HG03342 (cell line): Measurements from ENCODE around the gene SPRR2G.
"Not testable (repeated sequence)": the region's sequence is repeated elsewhere in the genome, so short reads cannot be mapped to it uniquely, and the experiment has no call there.

Source experiments
- ATAC-seq: cut with Tn5 transposase; IDR thresholded peaks from one replicate; pipeline ENCODE4 v1.9.1; 2021; ENCODE audit warnings: mild to moderate bottlenecking, moderate library complexity; ENCODE audit not compliant: unreplicated experiment

The SPRR2G gene

DNA sequence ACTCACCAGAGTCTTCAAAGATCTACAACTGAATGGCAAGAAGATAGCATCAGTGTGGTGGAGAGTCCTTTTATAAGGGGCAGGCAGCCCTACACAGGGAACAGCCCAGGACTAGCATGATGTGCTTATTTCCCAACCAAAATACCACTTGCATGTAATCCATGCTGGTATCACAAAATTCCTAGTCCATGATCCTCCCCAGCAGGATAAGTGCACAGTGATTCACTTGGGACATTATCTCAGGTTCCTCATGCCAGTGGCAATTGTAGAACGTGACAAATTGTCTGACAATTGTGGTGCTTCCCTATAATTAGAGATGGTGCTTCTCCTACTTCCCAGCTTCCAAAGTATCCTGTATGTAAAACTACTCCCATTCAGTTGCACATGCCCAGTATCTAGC, at the start of gene SPRR2G:
SPRR2G (minus strand) TSS at position 45 of the 400 bp plus-strand sequence. CDS start 780 bp downstream, outside the sequence.
- no peak for ATAC-seq

GRCh38 chr1:153195216-153195615, 44.5 kb upstream of the SPRR2G start:
- ATAC-seq, result no peak

DNA sequence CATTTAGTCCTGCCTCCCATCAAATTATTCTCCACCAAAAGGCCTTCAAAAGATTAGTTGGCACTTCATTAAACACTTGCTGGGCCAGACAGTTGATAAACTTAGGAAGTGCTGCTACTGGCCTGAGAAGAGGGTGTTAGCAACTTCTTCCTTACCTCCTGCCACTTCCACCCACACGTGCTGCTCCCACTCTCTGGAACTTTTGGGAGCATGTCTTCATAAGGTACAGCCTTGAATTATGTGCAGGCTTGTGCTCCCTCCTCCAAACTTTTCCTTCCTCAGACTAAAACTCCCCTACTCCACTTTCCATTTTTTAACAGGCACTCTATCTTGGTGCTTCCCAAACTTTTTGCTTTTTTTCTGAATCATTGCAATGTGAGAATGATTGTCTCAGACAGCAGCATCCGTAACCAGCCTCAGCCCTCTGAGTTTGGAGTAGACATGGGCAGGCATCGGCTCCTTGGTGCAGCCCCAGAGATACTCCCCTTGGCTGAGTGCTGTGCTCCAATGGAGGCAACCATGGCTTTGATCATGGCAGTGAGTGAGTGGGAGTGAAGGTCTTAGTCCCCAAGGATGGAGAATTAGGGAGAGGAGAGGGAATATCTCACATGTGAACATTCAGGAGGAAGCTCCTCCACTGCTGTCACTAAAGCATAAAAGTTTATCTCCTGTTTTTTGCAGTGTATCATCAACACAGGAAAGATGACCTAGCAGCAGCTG, 43.8 kb upstream of the SPRR2G start:
- ATAC-seq, result no peak

DNA sequence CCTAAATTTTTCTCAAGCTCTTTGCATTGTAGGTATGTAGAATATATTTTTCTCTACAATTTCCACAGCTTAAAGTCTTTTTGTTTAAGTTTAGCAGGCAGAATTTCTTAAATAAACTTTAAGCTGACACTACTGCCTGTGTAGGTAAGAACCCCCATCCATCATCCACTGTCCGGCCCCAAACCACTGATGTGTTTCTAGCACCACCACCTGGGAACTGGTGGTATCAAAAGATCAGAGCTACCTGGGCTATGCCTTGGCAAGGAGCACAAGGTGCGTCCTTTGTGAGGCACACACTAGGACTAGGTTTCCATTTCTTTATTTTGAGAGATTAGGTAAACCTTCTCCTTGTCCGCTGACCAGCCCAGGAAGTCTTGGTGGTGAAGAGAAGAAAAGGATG, 42.0 kb upstream of the SPRR2G start:
- no peak for ATAC-seq

GRCh38 chr1:153190373-153190772, 39.7 kb upstream of the SPRR2G start:
- no peak for ATAC-seq

GRCh38 chr1:153188301-153188700, 37.6 kb upstream of the SPRR2G start:
- not testable (repeated sequence) for ATAC-seq

- ATAC-seq, result no peak
These were observed 29.9 kb upstream of the SPRR2G start for GRCh38 chr1:153180556-153180955.

- no peak for ATAC-seq
These were observed 28.2 kb upstream of the SPRR2G start for GRCh38 chr1:153178922-153179321.

DNA sequence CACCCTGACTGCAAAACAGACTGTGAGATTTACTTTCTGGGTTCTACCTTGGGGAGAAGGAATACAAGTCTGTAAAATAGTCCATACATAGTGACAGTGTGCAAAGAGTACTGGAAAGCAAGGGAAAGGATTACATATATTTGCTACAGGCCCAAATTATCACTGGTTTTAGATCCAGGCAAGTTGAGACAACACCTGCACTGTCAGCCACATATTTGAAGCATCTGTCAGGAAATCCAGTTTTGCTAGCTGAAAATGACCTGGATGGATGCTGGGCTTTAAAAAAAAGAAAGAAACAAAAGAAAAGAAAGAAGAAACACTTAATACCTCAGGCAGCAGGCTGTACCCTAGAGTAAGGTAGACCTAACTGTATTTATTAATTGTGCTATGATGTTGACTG, 23.9 kb upstream of the SPRR2G start:
- ATAC-seq, result no peak

DNA sequence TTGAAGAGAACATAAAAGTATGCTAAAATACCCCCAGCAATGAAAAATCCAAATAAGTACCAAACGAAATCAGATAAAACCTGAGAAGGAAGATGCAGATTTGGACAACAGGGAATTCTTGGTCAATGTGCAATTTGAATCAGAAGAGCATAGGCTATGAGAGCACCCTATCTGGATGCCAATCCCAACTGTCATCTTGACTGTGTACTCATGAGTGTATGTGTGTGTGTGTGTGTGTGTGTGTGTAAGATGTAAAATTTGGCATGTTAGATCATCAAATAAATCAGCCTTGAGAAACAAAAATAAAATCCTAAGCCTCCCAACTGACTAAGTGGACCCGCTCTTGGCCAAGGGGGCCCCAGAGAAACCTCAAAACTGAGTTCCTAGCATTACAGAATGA, 18.0 kb upstream of the SPRR2G start:
- no peak for ATAC-seq

DNA sequence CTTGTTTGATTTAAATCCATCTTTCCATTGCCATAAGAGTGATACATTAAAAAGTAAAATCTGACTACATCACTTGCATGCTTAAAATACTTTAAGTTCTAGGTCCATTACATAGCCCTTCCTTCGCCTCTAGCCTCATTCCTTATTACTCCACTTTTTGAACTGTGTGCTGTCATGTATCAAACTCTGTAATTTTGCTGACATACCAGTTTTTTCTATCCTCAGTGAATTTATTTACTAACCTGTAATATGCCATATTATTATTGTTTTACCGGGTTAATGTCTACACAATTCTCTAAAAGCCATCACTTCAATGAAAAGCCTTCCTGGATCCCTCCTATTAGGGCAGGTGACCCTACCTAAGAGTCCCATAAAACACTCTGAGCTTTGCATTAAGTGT, 4.9 kb upstream of the SPRR2G start:
- no peak for ATAC-seq

- no peak for ATAC-seq
These were observed 1.8 kb upstream of the SPRR2G start for GRCh38 chr1:153152481-153152880.

- no peak for ATAC-seq
These were observed 9.3 kb downstream of the SPRR2G start for GRCh38 chr1:153141377-153141776.

GRCh38 chr1:153140484-153140883, 10.2 kb downstream of the SPRR2G start:
- ATAC-seq, result no peak

GRCh38 chr1:153133743-153134142, 16.9 kb downstream of the SPRR2G start:
- ATAC-seq, result no peak

DNA sequence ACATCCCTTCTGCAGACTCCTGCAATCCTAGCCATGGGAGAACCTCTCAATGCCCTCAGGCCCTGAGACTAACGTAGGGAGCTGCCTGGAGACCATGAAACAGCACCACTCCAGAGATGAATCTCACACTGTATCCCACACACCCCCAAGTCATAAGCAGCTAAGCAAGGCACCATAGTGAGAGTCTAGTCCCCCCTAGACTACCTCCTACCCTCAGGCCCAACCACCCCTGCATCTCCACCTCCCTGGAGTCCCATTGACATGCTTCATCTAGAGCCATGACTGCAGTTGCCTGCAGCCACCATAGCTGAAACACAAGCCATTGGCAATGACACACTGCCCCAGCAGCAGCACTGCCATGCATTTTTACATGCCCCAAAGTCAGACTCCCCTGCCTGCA, 17.4 kb downstream of the SPRR2G start:
- no peak for ATAC-seq

- ATAC-seq, result not testable (repeated sequence)
These were observed 22.0 kb downstream of the SPRR2G start for GRCh38 chr1:153128688-153129087.

DNA sequence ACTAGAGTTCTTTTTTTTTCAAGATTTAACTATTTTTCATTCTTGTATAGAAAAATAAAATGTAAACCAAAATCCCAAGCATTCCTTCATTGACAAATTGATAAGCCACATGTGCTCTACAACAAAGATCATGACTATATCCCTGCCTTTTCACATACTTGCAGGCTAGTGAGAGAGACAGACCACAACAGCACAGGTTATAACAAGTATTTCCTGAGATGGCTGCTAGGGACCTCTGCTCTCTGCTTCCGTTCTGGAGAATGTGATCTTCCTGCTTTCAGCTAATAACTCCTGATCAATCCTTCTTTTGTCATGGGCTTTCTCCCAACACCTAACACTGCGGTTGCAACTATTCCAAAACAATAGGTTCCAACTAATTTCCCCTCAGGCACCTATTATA, 23.4 kb downstream of the SPRR2G start:
- ATAC-seq, result no peak

DNA sequence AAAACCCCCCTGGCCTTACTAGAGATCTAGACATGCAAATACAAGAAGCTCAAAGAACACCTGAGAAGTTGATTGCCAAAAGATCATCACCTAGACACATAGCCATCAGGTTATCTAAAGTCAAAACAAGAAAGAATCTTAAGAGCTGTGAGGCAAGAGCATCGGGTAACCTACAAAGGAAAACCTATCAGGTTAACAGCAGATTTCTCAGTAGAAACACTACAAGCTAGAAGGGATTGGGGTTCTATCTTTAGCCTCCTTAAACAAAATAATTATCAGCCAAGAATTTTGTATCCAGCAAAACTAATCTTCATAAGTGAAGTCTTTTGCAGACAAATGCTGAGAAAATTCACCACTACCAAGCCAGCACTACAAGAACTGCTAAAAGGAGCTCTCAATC, 25.2 kb downstream of the SPRR2G start:
- ATAC-seq, result no peak

DNA sequence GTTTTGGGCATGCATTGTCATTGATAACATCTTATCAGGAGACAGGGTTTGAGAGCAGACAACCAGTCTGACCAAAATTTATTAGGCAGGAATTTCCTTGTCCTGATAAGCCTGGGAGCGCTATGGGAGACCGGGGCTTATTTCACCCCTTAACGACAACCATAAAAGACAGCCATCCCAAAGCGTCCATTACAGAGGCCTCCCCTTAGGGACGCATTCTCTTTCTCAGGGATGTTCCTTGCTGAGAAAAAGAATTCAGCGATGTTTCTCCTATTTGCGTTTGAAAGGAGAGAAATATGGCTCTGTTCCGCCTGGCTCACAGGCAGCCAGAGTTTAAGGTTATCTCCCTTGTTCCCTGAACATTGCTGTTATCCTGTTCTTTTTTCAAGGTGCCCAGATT, 26.9 kb downstream of the SPRR2G start:
- ATAC-seq, result not testable (repeated sequence)

- no peak for ATAC-seq
These were observed 27.8 kb downstream of the SPRR2G start for GRCh38 chr1:153122831-153123421.

- ATAC-seq, result no peak
These were observed 29.7 kb downstream of the SPRR2G start for GRCh38 chr1:153120945-153121344.

DNA sequence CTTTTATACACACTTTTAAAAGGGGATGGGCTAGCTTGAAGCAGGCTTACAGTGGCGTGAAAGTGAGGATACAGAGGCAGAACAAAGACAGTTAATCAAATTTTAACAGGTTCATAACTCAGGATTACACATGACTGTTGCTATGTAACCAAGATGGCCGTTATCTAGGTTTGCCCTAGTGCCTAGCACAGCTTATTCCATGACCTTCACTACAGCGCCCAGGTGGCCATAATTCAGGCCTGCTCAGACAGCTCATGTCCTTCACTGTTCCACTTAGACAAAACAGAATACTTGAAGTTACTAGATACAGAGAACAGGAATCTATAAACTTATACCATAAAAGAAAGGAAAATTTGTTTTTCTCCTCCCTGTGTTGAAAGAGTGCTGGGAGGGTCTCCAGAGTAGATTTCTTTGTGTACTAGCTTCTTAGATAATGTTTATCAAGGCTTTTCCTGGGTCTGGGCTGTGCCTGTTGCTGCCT, 31.2 kb downstream of the SPRR2G start:
- no peak for ATAC-seq
